ENCODE measurements around the gene GSTP1.

GSTP1 gene

DNA sequence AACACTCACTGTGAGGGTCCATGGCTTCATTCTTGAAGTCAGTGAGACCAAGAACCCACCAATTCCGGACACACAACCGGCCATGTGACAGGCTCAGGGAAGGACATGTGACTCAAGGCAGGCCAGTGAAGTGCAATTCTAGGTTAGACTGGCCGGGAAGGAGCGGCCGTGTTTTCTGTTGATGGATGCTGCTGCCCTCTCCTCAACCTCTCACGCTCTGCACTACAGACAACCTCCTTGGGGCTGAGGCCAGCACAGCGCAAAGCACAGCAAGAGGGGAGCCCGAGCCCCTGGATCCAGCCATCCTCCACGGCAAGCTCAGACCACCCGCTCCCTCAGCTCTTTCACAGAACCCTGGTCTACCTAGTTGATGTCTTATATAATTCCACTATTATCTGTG lies 43.4 kb downstream of the GSTP1 start:
- TF ChIP-seq, protein P1, sequence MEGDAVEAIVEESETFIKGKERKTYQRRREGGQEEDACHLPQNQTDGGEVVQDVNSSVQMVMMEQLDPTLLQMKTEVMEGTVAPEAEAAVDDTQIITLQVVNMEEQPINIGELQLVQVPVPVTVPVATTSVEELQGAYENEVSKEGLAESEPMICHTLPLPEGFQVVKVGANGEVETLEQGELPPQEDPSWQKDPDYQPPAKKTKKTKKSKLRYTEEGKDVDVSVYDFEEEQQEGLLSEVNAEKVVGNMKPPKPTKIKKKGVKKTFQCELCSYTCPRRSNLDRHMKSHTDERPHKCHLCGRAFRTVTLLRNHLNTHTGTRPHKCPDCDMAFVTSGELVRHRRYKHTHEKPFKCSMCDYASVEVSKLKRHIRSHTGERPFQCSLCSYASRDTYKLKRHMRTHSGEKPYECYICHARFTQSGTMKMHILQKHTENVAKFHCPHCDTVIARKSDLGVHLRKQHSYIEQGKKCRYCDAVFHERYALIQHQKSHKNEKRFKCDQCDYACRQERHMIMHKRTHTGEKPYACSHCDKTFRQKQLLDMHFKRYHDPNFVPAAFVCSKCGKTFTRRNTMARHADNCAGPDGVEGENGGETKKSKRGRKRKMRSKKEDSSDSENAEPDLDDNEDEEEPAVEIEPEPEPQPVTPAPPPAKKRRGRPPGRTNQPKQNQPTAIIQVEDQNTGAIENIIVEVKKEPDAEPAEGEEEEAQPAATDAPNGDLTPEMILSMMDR (conservative IDR thresholded peaks at IDR 0.05), result no peak
- H3K27ac ChIP-seq, result peak overlapping the region; percentile 96; the same call in 1 of the 2 replicates

DNA sequence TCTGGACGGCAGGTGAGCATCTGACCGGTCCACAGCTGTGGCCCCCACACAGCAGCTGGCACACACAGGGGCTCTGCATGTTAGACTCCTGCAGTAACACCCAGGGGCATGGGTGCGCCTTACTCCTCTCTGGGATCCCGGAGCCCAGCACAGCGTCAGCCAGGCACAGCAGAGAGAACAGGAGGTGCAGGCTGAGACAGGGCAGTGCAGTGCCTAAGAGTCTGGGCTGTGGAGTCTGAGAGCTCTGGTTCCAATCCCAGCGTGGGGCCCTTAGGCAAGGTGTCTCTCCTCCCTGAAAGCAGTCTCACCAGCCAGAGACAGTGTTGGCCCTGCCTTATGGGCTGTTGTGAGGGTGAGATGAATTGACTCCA lies 43.8 kb downstream of the GSTP1 start:
- TF ChIP-seq, protein P1 (conservative IDR thresholded peaks at IDR 0.05), result no peak

DNA sequence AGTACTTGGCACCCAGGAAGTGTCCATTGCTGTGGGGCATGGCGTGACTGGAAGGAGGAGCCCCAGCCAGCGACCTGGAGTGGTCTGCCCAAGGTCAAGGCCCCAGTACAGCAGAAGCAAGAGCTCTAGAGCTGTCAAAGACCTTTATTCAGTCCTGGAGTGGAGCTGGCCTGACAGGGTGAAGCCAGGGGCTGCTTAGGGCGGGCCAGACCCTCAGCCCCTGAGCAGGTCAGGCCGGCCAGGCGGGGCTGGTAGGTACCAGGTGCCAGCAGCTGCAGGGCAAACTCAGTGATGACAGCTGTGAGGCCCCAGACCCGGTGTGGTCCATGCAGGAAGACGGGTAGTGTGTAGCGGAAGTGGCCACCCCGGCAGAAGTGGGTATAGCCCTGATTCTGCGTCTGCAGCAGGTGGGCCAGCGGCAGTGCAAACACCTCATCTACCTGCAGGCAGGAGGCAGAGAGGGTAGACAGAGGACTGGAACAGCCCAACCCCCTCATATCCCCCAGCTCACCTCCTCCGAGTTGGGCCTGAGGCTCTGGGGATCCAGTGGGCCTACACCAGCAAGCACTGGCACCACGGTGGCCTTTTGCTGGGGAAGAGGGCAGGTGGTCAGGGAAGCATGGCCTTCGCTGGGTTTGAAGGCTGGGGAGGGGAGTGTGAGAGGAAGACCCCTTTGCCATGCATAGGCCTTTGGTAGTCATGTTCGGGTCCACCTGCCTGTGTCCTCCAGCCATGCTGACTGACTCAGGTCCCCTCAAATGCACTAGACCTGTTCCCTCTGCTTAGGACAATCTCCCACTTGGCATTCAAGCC lies 44.4 kb downstream of the GSTP1 start:
- peak overlapping the region; percentile 96; the same call in 1 of the 2 replicates for H3K27ac ChIP-seq
- TF ChIP-seq, protein P1 (conservative IDR thresholded peaks at IDR 0.05), result no peak

More for the DNA sequence above, 43.8 kb downstream of the GSTP1 start:
- H3K27ac ChIP-seq, result peak overlapping the region; percentile 96; the same call in 1 of the 2 replicates

DNA sequence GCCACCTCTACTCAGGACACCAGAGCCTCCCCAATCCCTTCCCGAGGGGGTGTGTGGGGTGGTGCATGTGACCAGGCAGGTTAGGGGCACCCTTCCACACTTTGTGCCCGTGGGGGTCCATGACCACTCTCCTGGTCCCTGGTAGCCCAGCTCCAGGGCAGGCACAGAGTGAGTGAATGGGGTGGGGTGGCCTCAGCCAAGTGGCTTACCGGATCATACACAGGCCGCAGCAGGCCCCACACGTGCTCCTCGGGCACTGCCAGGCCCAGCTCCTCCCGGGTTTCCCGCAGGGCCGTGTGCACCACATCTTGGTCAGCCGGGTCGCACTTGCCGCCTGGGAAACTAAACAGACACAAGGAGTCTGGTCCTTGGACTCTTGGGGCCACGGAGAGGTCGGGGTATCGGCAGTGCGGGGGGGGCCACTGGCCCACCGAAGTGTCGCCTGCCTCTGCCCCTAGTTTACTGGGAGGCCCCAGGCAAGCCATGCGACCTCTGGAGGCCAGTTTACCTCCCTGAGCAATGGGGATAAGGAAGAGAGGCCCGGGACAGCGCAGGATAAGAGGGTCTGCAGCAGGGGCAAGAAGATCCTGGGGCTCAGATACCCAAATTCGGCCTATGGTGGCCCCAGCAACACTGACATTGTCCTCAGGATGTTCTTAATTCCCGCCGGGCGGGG lies 45.2 kb downstream of the GSTP1 start:
- H3K27ac ChIP-seq, result peak overlapping the region; percentile 96
- TF ChIP-seq, protein P1 (conservative IDR thresholded peaks at IDR 0.05), result no peak

DNA sequence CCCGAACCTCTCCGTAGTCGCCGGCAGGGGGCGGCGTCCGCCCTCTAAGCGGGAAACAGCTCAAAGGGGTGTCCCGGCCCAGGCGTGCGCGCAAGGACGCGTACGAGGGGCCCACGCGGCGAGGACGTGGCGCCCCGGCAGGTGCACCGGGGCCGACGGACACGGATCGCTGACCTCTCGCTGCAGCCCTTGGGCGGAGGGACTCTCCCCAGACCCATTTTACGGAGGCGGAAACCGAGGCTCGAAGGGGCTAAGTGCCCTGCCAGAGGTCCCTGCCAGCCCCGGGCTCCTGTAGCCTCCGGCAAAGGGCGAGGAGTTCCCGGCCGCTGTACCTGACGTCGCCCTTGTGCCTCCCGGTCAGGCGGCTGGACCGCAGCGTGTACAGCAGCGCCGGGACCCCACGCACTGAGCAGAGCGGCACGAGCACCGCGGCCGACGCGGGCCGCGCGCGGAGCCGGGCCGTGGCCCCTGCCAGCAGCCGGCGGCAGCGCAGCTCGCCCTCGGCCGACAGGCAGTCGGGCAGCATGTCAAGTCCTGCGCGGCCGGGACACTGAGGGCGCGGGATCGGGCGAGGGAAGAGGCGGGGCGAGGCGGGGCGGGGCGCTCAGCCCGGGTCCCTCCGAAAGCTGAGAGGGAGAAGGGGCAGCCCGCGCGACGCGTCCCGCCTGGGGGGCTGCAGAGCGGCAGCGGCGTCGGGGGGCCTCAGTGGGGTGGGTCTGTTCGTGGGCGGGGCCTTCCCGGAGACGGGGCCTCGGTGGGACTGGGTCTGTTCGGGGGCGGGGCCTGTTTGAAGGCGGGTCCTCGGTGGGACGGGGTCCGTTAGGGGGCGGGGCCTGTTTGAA lies 46.0 kb downstream of the GSTP1 start, which contains the start of gene NUDT8:
TSS of gene NUDT8 (minus strand) at position 552 of the 842 bp plus-strand sequence. CDS start at position 526, 26 bp downstream.
- peak within 1 kb of the TSS; percentile 96 for H3K27ac ChIP-seq
- TF ChIP-seq, protein P1 (conservative IDR thresholded peaks at IDR 0.05), result peak; percentile 100

DNA sequence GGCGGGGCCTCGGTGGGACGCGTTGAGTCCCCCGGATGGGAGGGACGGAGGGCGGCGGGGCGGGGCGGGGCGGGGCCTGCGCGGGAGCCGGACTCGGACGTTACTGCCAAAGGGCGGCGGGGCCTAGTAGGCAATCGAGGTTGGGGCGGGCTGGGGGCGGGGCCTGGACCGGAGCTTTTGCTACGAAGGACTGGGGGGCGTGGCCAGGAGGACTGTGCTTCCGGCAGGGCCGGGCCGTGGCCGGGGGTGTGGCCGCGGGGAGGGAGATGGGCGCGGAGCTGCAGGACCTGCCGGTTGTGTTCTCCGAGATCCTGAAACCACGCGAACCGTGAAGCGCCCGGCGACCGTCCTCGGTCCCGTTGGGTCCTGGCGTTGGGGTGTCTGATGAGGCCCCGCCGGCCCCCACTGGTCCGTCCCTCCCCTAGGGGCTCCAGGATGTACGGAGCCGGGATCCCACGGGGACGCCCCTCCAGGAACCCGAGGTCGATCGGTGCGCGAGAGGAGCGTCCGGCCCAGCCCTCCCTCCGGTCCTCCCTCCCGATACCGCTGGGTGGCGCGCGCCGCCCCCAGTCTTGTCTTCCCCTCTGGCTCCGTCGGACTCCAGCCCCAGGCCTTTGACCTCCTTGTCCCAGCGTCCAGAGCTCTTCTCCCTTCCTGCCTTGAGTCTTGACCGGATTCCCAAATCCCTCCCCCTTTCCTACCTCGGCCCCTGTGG lies 46.8 kb downstream of the GSTP1 start:
- TF ChIP-seq, protein P1 (conservative IDR thresholded peaks at IDR 0.05), result peak; percentile 100
- peak overlapping the region; percentile 96 for H3K27ac ChIP-seq
